ENCODE results near the gene NUDT16L1.

Gene NUDT16L1

GRCh38 chr16:4683255-4684057 is 9.9 kb upstream of the NUDT16L1 start:
- DNase-seq, result no peak

- no peak for DNase-seq
Observed at GRCh38 chr16:4684058-4684715, 9.2 kb upstream of the NUDT16L1 start.

GRCh38 chr16:4684763-4685162 is 8.6 kb upstream of the NUDT16L1 start:
- DNase-seq, result no peak

GRCh38 chr16:4685292-4685691 is 8.1 kb upstream of the NUDT16L1 start:
- DNase-seq, result no peak

GRCh38 chr16:4685776-4686496 is 7.4 kb upstream of the NUDT16L1 start:
- no peak for DNase-seq

- no peak for DNase-seq
Observed at GRCh38 chr16:4686497-4687210, 6.7 kb upstream of the NUDT16L1 start.

GRCh38 chr16:4687416-4687815 is 5.9 kb upstream of the NUDT16L1 start:
- no peak for DNase-seq

- DNase-seq, result no peak
Observed at GRCh38 chr16:4687946-4688673, 5.3 kb upstream of the NUDT16L1 start.

- DNase-seq, result no peak
Observed at GRCh38 chr16:4688674-4689045, 4.7 kb upstream of the NUDT16L1 start.

- DNase-seq, result no peak
Observed at GRCh38 chr16:4689091-4689671, 4.2 kb upstream of the NUDT16L1 start.

GRCh38 chr16:4689864-4690704 is 3.3 kb upstream of the NUDT16L1 start:
- DNase-seq, result no peak

GRCh38 chr16:4690946-4691665 is 2.3 kb upstream of the NUDT16L1 start:
- no peak for DNase-seq

- no peak for DNase-seq
Observed at GRCh38 chr16:4691666-4692412, 1.5 kb upstream of the NUDT16L1 start.

- no peak for DNase-seq
Observed at GRCh38 chr16:4692460-4693295, 684 bp upstream of the NUDT16L1 start.

GRCh38 chr16:4693956-4694641 is 737 bp downstream of the NUDT16L1 start:
- no peak for DNase-seq

- DNase-seq, result no peak
Observed at GRCh38 chr16:4694642-4695451, 1.5 kb downstream of the NUDT16L1 start.

GRCh38 chr16:4695473-4696171 is 2.3 kb downstream of the NUDT16L1 start:
- DNase-seq, result no peak

All from kidney glomerular epithelial cell (primary cell).